H9 (cell line): ENCODE measurements around the gene FAM81B. TPM values are rescaled to one million over a fixed set of nuclear protein-coding genes. Genes with fewer than 3 reads are reported as not detected.

Experiments
- DNase-seq: peaks from one replicate; pipeline ENCODE4 v3.0.0-alpha.2; 2017
- H2AFZ ChIP-seq: one replicate; pipeline ENCODE4 v1.6.1; 2013; ENCODE audit warnings: mild to moderate bottlenecking, low read length, control low read depth, moderate library complexity
- H2AK5ac ChIP-seq: 2 replicates; pipeline ENCODE4 v1.6.1; 2013; ENCODE audit warnings: low read length, control low read depth, mixed read lengths; ENCODE audit not compliant: insufficient read length
- H2BK120ac ChIP-seq: one replicate; pipeline ENCODE4 v1.6.1; 2013; ENCODE audit warnings: low read depth, mild to moderate bottlenecking, low read length, control low read depth, inconsistent platforms; ENCODE audit not compliant: poor library complexity, severe bottlenecking
- H2BK12ac ChIP-seq: 2 replicates; pipeline ENCODE4 v1.6.1; 2013; ENCODE audit warnings: low read length, control low read depth, mixed read lengths, low read depth; ENCODE audit not compliant: insufficient read length
- H2BK15ac ChIP-seq: 2 replicates; pipeline ENCODE4 v1.6.1; 2013; ENCODE audit warnings: low read depth, low read length, control low read depth
- H2BK20ac ChIP-seq: one replicate; pipeline ENCODE4 v1.6.1; 2013; ENCODE audit warnings: low read depth, mild to moderate bottlenecking, low read length, control low read depth, inconsistent platforms; ENCODE audit not compliant: poor library complexity, severe bottlenecking
- H2BK5ac ChIP-seq: 2 replicates; pipeline ENCODE4 v1.6.1; 2013; ENCODE audit warnings: low read length, control low read depth, mixed read lengths; ENCODE audit not compliant: insufficient read length
- H3K14ac ChIP-seq: 2 replicates; pipeline ENCODE4 v1.6.1; 2013; ENCODE audit warnings: low read length, control low read depth; ENCODE audit not compliant: insufficient read depth
- H3K18ac ChIP-seq: 2 replicates; pipeline ENCODE4 v1.6.1; 2013; ENCODE audit warnings: low read depth, mild to moderate bottlenecking, mixed read lengths, low read length, control low read depth; ENCODE audit not compliant: insufficient read length
- H3K23ac ChIP-seq: 2 replicates; pipeline ENCODE4 v1.6.1; 2013; ENCODE audit warnings: low read length, control low read depth, mixed read lengths, low read depth; ENCODE audit not compliant: insufficient read length
- H3K23me2 ChIP-seq: 2 replicates; pipeline ENCODE4 v1.6.1; 2013; ENCODE audit warnings: low read depth, mild to moderate bottlenecking, mixed read lengths, low read length, control low read depth; ENCODE audit not compliant: insufficient read length, poor library complexity, severe bottlenecking
- H3K27ac ChIP-seq: 2 replicates; pipeline ENCODE4 v1.5.1; 2013; ENCODE audit warnings: low read length, control low read depth, mixed read lengths, low read depth; ENCODE audit not compliant: insufficient read length
- H3K27me3 ChIP-seq: 2 replicates; pipeline ENCODE4 v1.6.1; 2013; ENCODE audit warnings: low read length, control low read depth, inconsistent platforms; ENCODE audit not compliant: insufficient read depth
- H3K4ac ChIP-seq: 2 replicates; pipeline ENCODE4 v1.6.1; 2013; ENCODE audit warnings: low read depth, mild to moderate bottlenecking, control low read depth, inconsistent platforms, low read length, moderate library complexity
- H3K4me1 ChIP-seq: 2 replicates; pipeline ENCODE4 v1.6.1; 2013; ENCODE audit warnings: low read length, control low read depth, inconsistent platforms; ENCODE audit not compliant: insufficient read depth
- H3K4me2 ChIP-seq: 2 replicates; pipeline ENCODE4 v1.6.1; 2013; ENCODE audit warnings: low read length, control low read depth, mixed read lengths; ENCODE audit not compliant: insufficient read length, insufficient read depth
- H3K56ac ChIP-seq: 2 replicates; pipeline ENCODE4 v1.6.1; 2013; ENCODE audit warnings: low read depth, mild to moderate bottlenecking, mixed read lengths, low read length, control low read depth; ENCODE audit not compliant: insufficient read length
- H3K79me1 ChIP-seq: 2 replicates; pipeline ENCODE4 v1.6.1; 2013; ENCODE audit warnings: low read depth, mild to moderate bottlenecking, moderate library complexity, low read length, control low read depth, inconsistent platforms; ENCODE audit not compliant: insufficient read depth, poor library complexity, severe bottlenecking
- H3K79me2 ChIP-seq: 2 replicates; pipeline ENCODE4 v1.6.1; 2013; ENCODE audit warnings: low read length, control low read depth, inconsistent platforms; ENCODE audit not compliant: insufficient read depth
- H3K9ac ChIP-seq: 2 replicates; pipeline ENCODE4 v1.6.1; 2013; ENCODE audit warnings: low read length, control low read depth, mixed read lengths; ENCODE audit not compliant: insufficient read length; ENCODE audit errors: extremely low read depth
- H3K9me3 ChIP-seq: one replicate; pipeline ENCODE4 v1.6.1; 2013; ENCODE audit warnings: low read depth, low read length, inconsistent platforms; ENCODE audit not compliant: control insufficient read depth
- H3T11ph ChIP-seq: one replicate; pipeline ENCODE4 v1.6.1; 2013; ENCODE audit warnings: mild to moderate bottlenecking, low read length, control low read depth, inconsistent platforms
- H4K20me1 ChIP-seq: one replicate; pipeline ENCODE4 v1.6.1; 2013; ENCODE audit not compliant: control insufficient read depth, insufficient read length, insufficient read depth
- H4K5ac ChIP-seq: 2 replicates; pipeline ENCODE4 v1.6.1; 2013; ENCODE audit warnings: low read depth, mild to moderate bottlenecking, mixed read lengths, low read length, control low read depth; ENCODE audit not compliant: insufficient read length
- H4K8ac ChIP-seq: replicated peaks from 2 replicates; pipeline ENCODE4 v1.6.1; 2013; ENCODE audit warnings: low read length, control low read depth, mixed read lengths, low read depth; ENCODE audit not compliant: insufficient read length
- H4K91ac ChIP-seq: 2 replicates; pipeline ENCODE4 v1.6.1; 2013; ENCODE audit warnings: low read depth, mild to moderate bottlenecking, moderate library complexity, mixed read lengths, low read length, control low read depth; ENCODE audit not compliant: insufficient read length
- H3K27ac Mint-ChIP-seq, 3 experiments: 2 replicates in 2 of 3; 3 replicates in 1 of 3; pipeline ENCODE4 v1.8.0; 2020 to 2021; ENCODE audit warnings: mixed read lengths in 3 of 3, mild to moderate bottlenecking in 1 of 3, moderate library complexity in 1 of 3
- H3K27me3 Mint-ChIP-seq: 2 replicates; pipeline ENCODE4 v1.8.0; 2021; ENCODE audit warnings: low read depth, mild to moderate bottlenecking, moderate library complexity, mixed read lengths
- H3K36me3 Mint-ChIP-seq, 3 experiments: 2 replicates in 2 of 3; 3 replicates in 1 of 3; pipeline ENCODE4 v1.8.0; 2020 to 2021; ENCODE audit warnings: low read depth in 3 of 3, mixed read lengths in 3 of 3; ENCODE audit not compliant: insufficient read depth in 1 of 3
- H3K4me1 Mint-ChIP-seq, 2 experiments: 2 replicates each; pipeline ENCODE4 v1.8.0; 2020; ENCODE audit warnings: mixed read lengths in 2 of 2
- H3K4me3 Mint-ChIP-seq, 2 experiments: 2 replicates in 1 of 2; 3 replicates in 1 of 2; pipeline ENCODE4 v1.8.0; 2020 to 2021; ENCODE audit warnings: mild to moderate bottlenecking in 2 of 2, mixed read lengths in 2 of 2, moderate library complexity in 1 of 2
- H3K9me3 Mint-ChIP-seq, 2 experiments: 2 replicates in 1 of 2; 3 replicates in 1 of 2; pipeline ENCODE4 v1.8.0; 2020; ENCODE audit warnings: mild to moderate bottlenecking in 2 of 2, mixed read lengths in 2 of 2, moderate library complexity in 1 of 2
- CTCF ChIP-seq: fragments of 200-600 bp; sonication (generic); conservative IDR thresholded peaks from 3 replicates; pipeline ENCODE4 v1.8.0; 2021; ENCODE audit warnings: antibody characterized with exemption, mild to moderate bottlenecking
- WGBS: extraction: QIAGEN DNeasy Blood & Tissue Kit; methylation state at CpG from one replicate; pipeline ENCODE4 v1.1.7; 2013; ENCODE audit warnings: missing lambda C conversion rate, low lambda C conversion rate, mixed read lengths; ENCODE audit not compliant: insufficient read length; ENCODE audit errors: extremely low coverage; 5-methylcytosine and 5-hydroxymethylcytosine counted together
- total RNA-seq: library from RNA; stranded (reverse); gene quantifications from 2 replicates; pipeline ENCODE4 v1.2.1, GENCODE V29; 2021

FAM81B gene
- total RNA-seq, 1 experiment from 2014 or later = not detected

DNA sequence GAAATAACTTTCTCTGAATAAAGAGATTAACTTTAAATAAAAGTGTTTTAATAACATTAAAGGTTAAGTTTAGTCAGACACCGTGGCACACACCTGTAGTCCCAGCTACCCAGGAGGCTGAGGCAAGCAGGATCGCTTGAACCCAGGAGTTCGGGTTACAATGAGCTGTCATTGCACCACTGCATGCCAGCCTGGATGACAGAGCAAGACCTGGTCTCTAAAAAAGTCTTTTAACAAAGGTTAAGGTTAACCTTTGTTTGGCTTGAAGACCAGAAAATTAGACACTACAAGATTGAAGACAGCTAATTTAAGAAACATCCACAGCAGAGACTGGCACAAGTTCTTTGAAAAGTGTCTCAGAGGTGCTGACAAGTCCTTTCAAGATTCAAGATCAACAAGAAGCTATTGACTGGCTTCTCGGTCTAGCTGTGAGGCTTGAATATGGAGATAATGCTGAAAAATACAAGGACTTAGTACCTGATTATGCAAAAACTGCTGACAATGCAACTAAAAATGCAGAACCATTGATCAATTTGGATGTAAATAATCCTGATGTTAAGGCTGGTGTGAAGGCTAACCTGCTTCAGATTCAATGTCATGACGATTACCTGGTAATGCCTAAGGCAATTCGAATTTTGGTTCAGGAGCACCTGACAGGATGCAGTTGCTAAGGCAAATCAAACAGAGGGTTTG lies 48.8 kb downstream of the FAM81B start:
- Histone ChIP-seq H3K4me1 (no peaks in the 10 kb centered on the region; the same call in 1 of the 2 replicates), H3K27ac (peak overlapping the region; percentile 30), H4K8ac (no peak overlapping the region), H2AFZ (no peak overlapping the region), H2AK5ac (no peak overlapping the region), H3K9me3 (no peaks in the 10 kb centered on the region), H4K5ac (no peak overlapping the region), H2BK12ac (no peak overlapping the region), H3K56ac (no peak overlapping the region), H2BK5ac (no peak overlapping the region), H2BK15ac (no peak overlapping the region), H3K14ac (no peak overlapping the region), H2BK20ac (no peak overlapping the region), H3T11ph (no peak overlapping the region), H3K23ac (no peak overlapping the region), H3K27me3 (no peaks in the 10 kb centered on the region), H4K20me1 (no peaks in the 10 kb centered on the region), H2BK120ac (no peak overlapping the region), H4K91ac (no peak overlapping the region), H3K18ac (no peak overlapping the region), H3K4me2 (peak overlapping the region; percentile 79), H3K9ac (no peak overlapping the region), H3K4ac (no peak overlapping the region), H3K23me2 (peaks cover 3% of the 10 kb centered on the region), H3K79me1 (no peaks in the 10 kb centered on the region), H3K79me2 (no peaks in the 10 kb centered on the region)
- H3K4me3 Mint-ChIP-seq = peak overlapping the region; percentile 34 to 69; a peak in 4 of 5 replicates
- no peaks in the 10 kb centered on the region for H3K36me3 Mint-ChIP-seq
- no peaks in the 10 kb centered on the region for H3K9me3 Mint-ChIP-seq
- H3K27me3 Mint-ChIP-seq = no peaks in the 10 kb centered on the region; the same call in 1 of the 2 replicates
- peaks cover 38 to 46% of the 10 kb centered on the region in 2 experiments for H3K4me1 Mint-ChIP-seq
- no CpG with 5 or more reads among the region's 6 CpGs for WGBS
- no peak for TF ChIP-seq CTCF
- H3K27ac Mint-ChIP-seq = peak overlapping the region in 2 of 3 experiments; percentile 71 to 96; a peak in 4 of 7 replicates
- peak; percentile 50 for DNase-seq
